K562 (cell line): ENCODE measurements around the gene CNGB1. TPM values are rescaled to one million over a fixed set of nuclear protein-coding genes. Genes with fewer than 3 reads are reported as not detected.
A peak's percentile ranks its signal among the peaks of the same experiment; 100 is the strongest.

Experiments used
- ATAC-seq: fragments of 200-7000 bp; cut with Tn5 transposase; 3 replicates; pipeline ENCODE4 v1.9.1; 2020; ENCODE audit warnings: moderate library complexity
- BruUV-seq: library from RNA; stranded (reverse); fragments of 400-500 nt; replicated peaks from 2 replicates; lab custom pipeline; 2021; lab: Mats Ljungman, UMichigan
- CTCF ChIA-PET: fragments of 300-600 bp; formaldehyde crosslinking; extraction: SDS; loops from one replicate; lab custom pipeline; 2021; ENCODE audit warnings: low intra/inter-chr PET ratio; lab: Yijun Ruan, JAX
- POLR2A ChIA-PET: fragments of 300-600, 350-650 bp; sonication (Branson Sonifier 250); formaldehyde crosslinking; extraction: SDS; loops from one replicate; lab custom pipeline; 2021; ENCODE audit warnings: antibody characterized with exemption, inconsistent platforms; lab: Yijun Ruan, JAX
- DNase-seq, 4 experiments: peaks; one replicate each; pipeline versions ENCODE4 v3.0.0 to v3.0.0-alpha.2; 2011 to 2018; ENCODE audit warnings: low spot score in 3 of 4, mixed read lengths in 3 of 4; ENCODE audit errors: extremely low read depth in 1 of 4
- FAIRE-seq: peaks from 2 replicates; lab custom pipeline; 2011; peaks lifted over from hg19 to GRCh38; lab: Jason Lieb, UNC
- H2AFZ ChIP-seq: 2 replicates; pipeline ENCODE4 v1.6.0; 2011; ENCODE audit warnings: low read depth, low read length, control low read depth, inconsistent platforms
- H3K27ac ChIP-seq: fragments of 200-600 bp; 3 replicates; pipeline ENCODE4 v1.8.0; 2011; ENCODE audit warnings: low read depth, mild to moderate bottlenecking, control low read depth, inconsistent platforms, low read length, moderate library complexity, mixed read lengths; ENCODE audit errors: extremely low read depth
- H3K27me3 ChIP-seq, 2 experiments: fragments of 300-600 bp in 1 of 2; 2 replicates in 1 of 2; 3 replicates in 1 of 2; pipeline versions ENCODE4 v1.6.0 to v1.8.0; 2011; ENCODE audit warnings: inconsistent platforms in 2 of 2, low read length in 2 of 2, mild to moderate bottlenecking in 1 of 2, mixed read lengths in 1 of 2, moderate library complexity in 1 of 2; ENCODE audit not compliant: control insufficient read depth in 2 of 2, insufficient read depth in 2 of 2
- H3K36me3 ChIP-seq: fragments of 300-600 bp; 3 replicates; pipeline ENCODE4 v1.8.0; 2011; ENCODE audit warnings: mild to moderate bottlenecking, low read length, inconsistent platforms; ENCODE audit not compliant: control insufficient read depth, insufficient read depth
- H3K4me1 ChIP-seq, 2 experiments: fragments of 200-600 bp in 1 of 2; replicated peaks in 1 of 2; 2 replicates in 1 of 2; 3 replicates in 1 of 2; pipeline versions ENCODE4 v1.5.1 to v1.8.0; 2011; ENCODE audit warnings: inconsistent platforms in 2 of 2, low read length in 2 of 2, mild to moderate bottlenecking in 1 of 2, mixed read lengths in 1 of 2, moderate library complexity in 1 of 2; ENCODE audit not compliant: control insufficient read depth in 2 of 2, insufficient read depth in 2 of 2
- H3K4me2 ChIP-seq: 2 replicates; pipeline ENCODE4 v1.6.1; 2011; ENCODE audit warnings: low read length, control low read depth, inconsistent platforms, mixed read lengths; ENCODE audit not compliant: insufficient read depth
- H3K4me3 ChIP-seq: fragments of 200-600 bp; sonication (generic), shearing (Covaris generic); 2 replicates; pipeline ENCODE4 v1.5.1; 2016; ENCODE audit warnings: control low read depth, inconsistent platforms
- H3K79me2 ChIP-seq: fragments of 200-600 bp; 3 replicates; pipeline ENCODE4 v1.8.0; 2011; ENCODE audit warnings: low read length, inconsistent platforms; ENCODE audit not compliant: control insufficient read depth, insufficient read depth
- H3K9ac ChIP-seq, 2 experiments: 2 replicates each; pipeline versions ENCODE4 v1.6.0 to v1.6.1; 2011; ENCODE audit warnings: low read depth in 2 of 2, low read length in 2 of 2, control low read depth in 1 of 2, inconsistent platforms in 1 of 2, mild to moderate bottlenecking in 1 of 2, mixed read lengths in 1 of 2; ENCODE audit not compliant: insufficient read depth in 1 of 2
- H3K9me1 ChIP-seq: one replicate; pipeline ENCODE4 v1.6.0; 2011; ENCODE audit warnings: inconsistent platforms, mild to moderate bottlenecking, low read length, moderate library complexity; ENCODE audit not compliant: control insufficient read depth, insufficient read depth
- H3K9me3 ChIP-seq: replicated peaks from 2 replicates; pipeline ENCODE4 v1.5.1; 2011; ENCODE audit warnings: low read depth, low read length, inconsistent platforms; ENCODE audit not compliant: control insufficient read depth, insufficient read depth
- H4K20me1 ChIP-seq: replicated peaks from 2 replicates; pipeline ENCODE4 v1.6.1; 2011; ENCODE audit warnings: low read length, inconsistent platforms, mixed read lengths; ENCODE audit not compliant: control insufficient read depth, insufficient read depth
- CBX8 ChIP-seq: fragments of 200-600 bp; sonication (generic); IDR thresholded peaks from 2 replicates; pipeline ENCODE4 v1.6.1; 2012; ENCODE audit warnings: borderline replicate concordance, mixed run types, low read depth, mild to moderate bottlenecking, moderate library complexity, mixed read lengths, low read length, control low read depth, inconsistent platforms; ENCODE audit not compliant: poor library complexity, severe bottlenecking; ENCODE audit errors: extremely low read depth
- HSF4 ChIP-seq: fragments of 250-450 bp; sonication (Bioruptor Pico); IDR thresholded peaks from 2 replicates; pipeline ENCODE4 v2.1.2; 2022; ENCODE audit warnings: mild to moderate bottlenecking, moderate library complexity, borderline replicate concordance
- NEUROD1 ChIP-seq: fragments of 150-350 bp; IDR thresholded peaks from 2 replicates; pipeline ENCODE4 v1.6.1; 2014; ENCODE audit warnings: borderline replicate concordance, low read length, low read depth; ENCODE audit not compliant: partially characterized antibody
- RAD51 ChIP-seq: fragments of 450-650 bp; IDR thresholded peaks from 2 replicates; pipeline ENCODE4 v1.7.1; 2016; ENCODE audit warnings: low read depth, mild to moderate bottlenecking, borderline replicate concordance
- WGBS: fragments of 100-300 bp; shearing (Covaris generic); methylation state at CpG from one replicate; pipeline ENCODE4 v1.1.6; 2016; ENCODE audit warnings: low coverage, mixed read lengths; ENCODE audit not compliant: insufficient coverage; ENCODE audit errors: missing lambda C conversion rate; 5-methylcytosine and 5-hydroxymethylcytosine counted together
- in situ Hi-C: fragments of 300-500 bp; cut with MboI; formaldehyde crosslinking; loops from 4 replicates; pipeline ENCODE4 v1.15.0; 2018; ENCODE audit warnings: inconsistent platforms, mixed read lengths
- intact Hi-C: fragments of 100-400 bp; cut with micrococcal nuclease; formaldehyde crosslinking; loops from 2 replicates; pipeline ENCODE4 v1.14.2; 2022
- polyA plus RNA-seq, 8 experiments: library from polyadenylated mRNA; depleted of rRNA in 4 of 8; stranded (reverse) in 5 of 8; unstranded in 3 of 8; fragments of >200 nt; fragmentation: Nextera tagmentation in 2 of 8; fragmentation: Illumina TruSeq in 1 of 8; extraction: Ambion mirVana in 2 of 8; extraction: Trizol in 1 of 8; gene quantifications; 2 replicates each; pipeline versions ENCODE4 v1.2.1 to v1.2.3, GENCODE V29; 2011 to 2014; ENCODE audit warnings: inconsistent platforms in 1 of 8, missing spikeins in 1 of 8
- total RNA-seq, 7 experiments: library from RNA; depleted of rRNA in 6 of 7; stranded (reverse); fragments of >200 nt in 6 of 7; fragmentation: Illumina TruSeq in 2 of 7; extraction: Trizol in 2 of 7; gene quantifications; 2 replicates each; pipeline versions ENCODE4 v1.2.1 to v1.2.3, GENCODE V29; 2011 to 2021; ENCODE audit warnings: low replicate concordance in 1 of 7
- TF ChIP-seq, protein P1 (sequence below): fragments of 450-650 bp; formaldehyde crosslinking; IDR thresholded peaks from 2 replicates; pipeline ENCODE4 v1.4.0; 2020; ENCODE audit warnings: mild to moderate bottlenecking, mixed read lengths

The CNGB1 gene
- total and polyA plus RNA-seq, 9 of the 15 experiments (the other 6 are each of a cell fraction or from before 2014, with no cell fraction given), result not detected

DNA sequence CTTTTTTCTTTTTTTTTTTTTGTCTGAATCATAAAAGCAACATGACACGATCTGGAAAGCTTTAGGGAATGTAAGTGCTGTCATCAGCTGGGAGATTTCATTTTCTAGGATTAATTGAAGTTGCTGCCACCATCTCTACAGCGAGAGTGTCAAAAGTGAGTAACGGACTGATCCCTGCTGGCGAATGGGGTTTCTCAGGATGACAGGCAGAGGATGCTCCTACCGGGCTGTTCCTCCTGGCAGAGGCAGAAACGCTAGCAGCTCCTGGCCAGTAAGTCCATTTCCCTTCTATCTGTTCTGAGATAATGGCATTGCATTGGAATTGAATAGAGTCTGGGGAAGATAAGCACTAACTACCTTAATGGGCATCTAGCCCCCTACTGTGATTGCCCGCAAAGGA is 88.1 kb downstream of the CNGB1 start:
- no peak for ATAC-seq
- no peak for FAIRE-seq
- H4K20me1 ChIP-seq, result peaks cover 4% of the 10 kb centered on the region; the same call in 1 of the 2 replicates
- DNase-seq, result no peak
- peaks cover 45 to 52% of the 10 kb centered on the region in 2 experiments for H3K27me3 ChIP-seq
- no peaks in the 10 kb centered on the region for H3K79me2 ChIP-seq
- WGBS, result 3% methylated on average over 7 of the region's 7 CpGs
- TF ChIP-seq HSF4 (CRISPR knock-in tag), result no peak
- TF ChIP-seq, all 486 proteins: peak for 0
- CTCF ChIA-PET, result no interaction called here
- no TSS peak for BruUV-seq
- Histone ChIP-seq H2AFZ (no peak overlapping the region), H3K9ac (no peak overlapping the region), H3K27ac (no peak overlapping the region), H3K4me2 (no peak overlapping the region), H3K4me3 (no peak overlapping the region), H3K9me3 (no peaks in the 10 kb centered on the region), H3K9me1 (no peaks in the 10 kb centered on the region), H3K36me3 (no peaks in the 10 kb centered on the region), H3K4me1 (peaks cover 0 to 7% of the 10 kb centered on the region in 2 experiments; a peak in 1 of 5 replicates)
- intact Hi-C loops (no loop called here), in situ Hi-C loops (no loop called here)
- POLR2A ChIA-PET, result interaction anchor here (0.6 to 0.7 kb wide), 2 partner anchors 14 to 43 kb away, joined by 3 read pairs; no protein-coding TSS in a partner anchor

DNA sequence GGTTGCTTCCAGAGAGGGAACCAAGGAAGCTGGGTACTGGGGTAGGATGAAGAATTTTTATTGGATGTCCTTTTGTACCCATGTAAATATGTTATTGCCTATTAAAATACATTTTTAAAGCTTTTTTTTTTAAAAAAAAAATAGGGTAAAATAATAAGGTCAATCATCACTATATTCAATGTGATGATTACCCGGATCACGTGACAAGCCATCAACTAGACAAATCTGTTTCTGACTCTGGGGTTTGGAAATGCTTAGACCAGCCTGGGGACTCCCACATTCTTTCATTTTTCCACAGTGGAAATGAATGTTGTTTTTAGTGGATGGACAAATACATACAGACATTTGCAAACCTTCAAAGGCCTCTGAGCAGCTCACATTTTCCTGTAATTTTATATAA is 88.7 kb downstream of the CNGB1 start:
- WGBS, result 6% methylated on average over 2 of the region's 2 CpGs
- Histone ChIP-seq H3K27ac (no peak overlapping the region), H3K4me1 (peaks cover 0 to 7% of the 10 kb centered on the region in 2 experiments; a peak in 1 of 5 replicates), H2AFZ (no peak overlapping the region), H3K4me2 (no peak overlapping the region)
- in situ Hi-C loops, result no loop called here
- POLR2A ChIA-PET, result interaction anchor here (0.5 to 0.6 kb wide), 2 partner anchors 9 to 154 kb away, joined by 3 to 5 read pairs; no protein-coding TSS in a partner anchor
- TF ChIP-seq, protein P1, sequence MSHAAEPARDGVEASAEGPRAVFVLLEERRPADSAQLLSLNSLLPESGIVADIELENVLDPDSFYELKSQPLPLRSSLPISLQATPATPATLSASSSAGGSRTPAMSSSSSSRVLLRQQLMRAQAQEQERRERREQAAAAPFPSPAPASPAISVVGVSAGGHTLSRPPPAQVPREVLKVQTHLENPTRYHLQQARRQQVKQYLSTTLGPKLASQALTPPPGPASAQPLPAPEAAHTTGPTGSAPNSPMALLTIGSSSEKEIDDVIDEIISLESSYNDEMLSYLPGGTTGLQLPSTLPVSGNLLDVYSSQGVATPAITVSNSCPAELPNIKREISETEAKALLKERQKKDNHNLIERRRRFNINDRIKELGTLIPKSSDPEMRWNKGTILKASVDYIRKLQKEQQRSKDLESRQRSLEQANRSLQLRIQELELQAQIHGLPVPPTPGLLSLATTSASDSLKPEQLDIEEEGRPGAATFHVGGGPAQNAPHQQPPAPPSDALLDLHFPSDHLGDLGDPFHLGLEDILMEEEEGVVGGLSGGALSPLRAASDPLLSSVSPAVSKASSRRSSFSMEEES (CRISPR knock-in tag), result peak; percentile 86
- TF ChIP-seq CBX8 (peak; percentile 32), NEUROD1 (no peak), RAD51 (peak; percentile 70)
- TF ChIP-seq, all 486 proteins: peak for 3
- Histone ChIP-seq H3K79me2 (no peaks in the 10 kb centered on the region), H3K9ac (no peak overlapping the region), H4K20me1 (peaks cover 4% of the 10 kb centered on the region; the same call in 1 of the 2 replicates), H3K36me3 (no peaks in the 10 kb centered on the region), H3K4me3 (no peak overlapping the region), H3K27me3 (peaks cover 40 to 46% of the 10 kb centered on the region in 2 experiments), H3K9me1 (no peaks in the 10 kb centered on the region), H3K9me3 (no peaks in the 10 kb centered on the region)
- FAIRE-seq, result no peak
- CTCF ChIA-PET, result no interaction called here
- no TSS peak for BruUV-seq
- intact Hi-C loops, result no loop called here
- no peak for DNase-seq
- no peak for ATAC-seq
